ENCODE data around the gene JADE2. TPM values are rescaled to one million over a fixed set of nuclear protein-coding genes. Genes with fewer than 3 reads are reported as not detected.

The JADE2 gene
- total and polyA plus RNA-seq, 2 of the 8 experiments (the other 6 are each of a cell fraction or from before 2014, with no cell fraction given) = 19.2 to 55.8 TPM

- H3K23me2 ChIP-seq (ENCODE audit: low read depth, low read length) = peaks cover 8% of the 10 kb centered on the region; the same call in 1 of the 2 replicates
- H3K9me3 ChIP-seq (ENCODE audit: insufficient read depth in 2 of 2, low read depth in 1 of 2, low read length in 1 of 2) = no peaks in the 10 kb centered on the region
- H3K14ac ChIP-seq (ENCODE audit: insufficient read length) = no peak overlapping the region
- H3K27me3 ChIP-seq (replicated peaks in 1 of 4; ENCODE audit: control insufficient read depth in 3 of 4, extremely low read depth in 1 of 4, insufficient read depth in 3 of 4, low read length in 3 of 4) = no peaks in the 10 kb centered on the region
- H4K91ac ChIP-seq (replicated peaks; ENCODE audit: insufficient read length, low read length) = no peak overlapping the region
- POLR2A ChIA-PET (ENCODE audit: partially characterized antibody) = interaction anchor here (1.1 to 1.6 kb wide), 3 partner anchors 14 to 94 kb away, joined by 3 read pairs; no protein-coding TSS in a partner anchor
- H2BK20ac ChIP-seq (ENCODE audit: low read length) = no peak overlapping the region
- H3K79me2 ChIP-seq (ENCODE audit: control insufficient read depth in 1 of 2, insufficient read depth in 2 of 2, low read length in 2 of 2) = peaks cover 0 to 12% of the 10 kb centered on the region in 2 experiments; a peak in 2 of 4 replicates
- H2BK12ac ChIP-seq (ENCODE audit: low read depth, low read length) = no peak overlapping the region
- H2BK120ac ChIP-seq (replicated peaks; ENCODE audit: low read depth, low read length) = no peak overlapping the region
- H4K8ac ChIP-seq (ENCODE audit: extremely low read depth, insufficient read depth, low read length) = no peak overlapping the region
- peaks cover 0 to 6% (median 1%) of the 10 kb centered on the region in 4 experiments; a peak in 3 of 7 replicates for H3K4me1 ChIP-seq (replicated peaks in 1 of 4; ENCODE audit: control insufficient read depth in 3 of 4, insufficient read depth in 4 of 4, low read length in 3 of 4)
- no peak overlapping the region for H3K56ac ChIP-seq (replicated peaks; ENCODE audit: insufficient read length, low read depth, low read length)
- no peak overlapping the region for H4K5ac ChIP-seq (ENCODE audit: insufficient read length, low read depth, low read length)
- H2BK15ac ChIP-seq (ENCODE audit: low read length) = no peak overlapping the region
- DNase-seq (ENCODE audit: low read depth in 1 of 2, low spot score in 2 of 2) (no peak), FAIRE-seq (no peak)
- peaks cover 5% of the 10 kb centered on the region; the same call in 1 of the 2 replicates for H3K79me1 ChIP-seq (ENCODE audit: low read depth, low read length)
- no peak overlapping the region for H3K4ac ChIP-seq (replicated peaks; ENCODE audit: insufficient read length, low read depth, low read length)
- H2AK5ac ChIP-seq (ENCODE audit: low read depth, low read length) = no peak overlapping the region
- 94% methylated on average over 15 of the region's 15 CpGs; no CpG with 5 or more reads in 1 of the 2 experiments for WGBS, 2 experiments (ENCODE audit: extremely low coverage in 1 of 2, insufficient coverage in 1 of 2, insufficient read length in 1 of 2, insufficient replicate concordance in 2 of 2, low coverage in 1 of 2, low lambda C conversion rate in 2 of 2, missing lambda C conversion rate in 1 of 2)
- H3K36me3 ChIP-seq (ENCODE audit: control insufficient read depth in 2 of 4, insufficient read depth in 4 of 4, low read length in 3 of 4) = peaks cover 27 to 66% (median 49%) of the 10 kb centered on the region in 4 experiments
- H4K20me1 ChIP-seq (replicated peaks in 1 of 2; ENCODE audit: control insufficient read depth in 1 of 2, insufficient read depth in 2 of 2, low read length in 2 of 2) = peaks cover 0 to 16% of the 10 kb centered on the region in 2 experiments
- H3K4me3 ChIP-seq (ENCODE audit: extremely low read depth in 1 of 4, insufficient read depth in 2 of 4, low read depth in 3 of 4, low read length in 4 of 4) = no peak overlapping the region
- no peak overlapping the region for H3K18ac ChIP-seq (ENCODE audit: extremely low read depth, low read length)
- no peak overlapping the region; the same call in 1 of the 2 replicates for H2BK5ac ChIP-seq (ENCODE audit: low read depth, low read length)
- H3K4me2 ChIP-seq (ENCODE audit: insufficient read depth in 1 of 2, low read depth in 2 of 2, low read length in 2 of 2) = no peak overlapping the region
- no peak overlapping the region for H3K9ac ChIP-seq (replicated peaks in 1 of 4; ENCODE audit: extremely low read depth in 1 of 4, low read depth in 3 of 4, low read length in 3 of 4)
- H3K23ac ChIP-seq (ENCODE audit: insufficient read length) = no peak overlapping the region
- H3K27ac ChIP-seq (ENCODE audit: low read depth, low read length) = no peak overlapping the region
- no peak overlapping the region for H2AFZ ChIP-seq (ENCODE audit: low read length)
- CTCF ChIA-PET (ENCODE audit: partially characterized antibody) = interaction anchor here (1.0 to 5.5 kb wide), 14 partner anchors 8 to 156 kb away, joined by 3 to 97 read pairs (median 6); partner anchors contain the start of gene CDKN2AIPNL
- TF ChIP-seq TAF1 (IDR thresholded peaks at IDR 0.05; ENCODE audit: low read depth, low read length) = no peak
- TF ChIP-seq POLR2A (IDR thresholded peaks at IDR 0.05; ENCODE audit: control extremely low read depth in 1 of 2, low read depth in 2 of 2, low read length in 2 of 2) = no peak
- TF ChIP-seq BCL11A (IDR thresholded peaks at IDR 0.05; ENCODE audit: low read depth in 2 of 2, low read length in 2 of 2) = no peak
These were observed 35.2 kb downstream of the JADE2 start for GRCh38 chr5:134560698-134561097.

Data from H1 (cell line).